GM12801 (cell line): ENCODE results near the gene ANTXR2.

Experiments
- CTCF ChIP-seq: IDR thresholded peaks from one replicate; pipeline ENCODE4 v1.5.1; 2011; ENCODE audit warnings: control low read depth; ENCODE audit not compliant: insufficient read length; ENCODE audit errors: extremely low read depth

The ANTXR2 gene

GRCh38 chr4:79871961-79872360 lies 201.1 kb downstream of the ANTXR2 start:
- no peak for TF ChIP-seq CTCF

- TF ChIP-seq CTCF, result no peak
These were observed 203.3 kb downstream of the ANTXR2 start for GRCh38 chr4:79869597-79870237.

GRCh38 chr4:79865201-79865597 lies 207.8 kb downstream of the ANTXR2 start:
- no peak for TF ChIP-seq CTCF

- TF ChIP-seq CTCF, result no peak
These were observed 208.4 kb downstream of the ANTXR2 start for GRCh38 chr4:79864500-79865200.

- TF ChIP-seq CTCF, result no peak
These were observed 209.7 kb downstream of the ANTXR2 start for GRCh38 chr4:79863333-79863732.

GRCh38 chr4:79862821-79863220 lies 210.2 kb downstream of the ANTXR2 start:
- no peak for TF ChIP-seq CTCF

GRCh38 chr4:79857811-79858210 lies 215.2 kb downstream of the ANTXR2 start:
- TF ChIP-seq CTCF, result no peak
